Renal pelvis (tissue), 4 donors: Measurements from ENCODE around the gene ARL8A. TPM values are rescaled to one million over a fixed set of nuclear protein-coding genes. Genes with fewer than 3 reads are reported as not detected.
"Not testable (repeated sequence)": the region's sequence is repeated elsewhere in the genome, so short reads cannot be mapped to it uniquely, and the experiment has no call there.

Experiments used
- DNase-seq: peaks from one replicate; pipeline ENCODE4 v3.0.0-alpha.2; 2013
- polyA plus RNA-seq, 3 donors: library from polyadenylated mRNA; unstranded; fragments of 120-200 nt; gene quantifications; one replicate each; pipeline ENCODE4 v1.2.1, GENCODE V29; 2013; ENCODE audit not compliant: insufficient read length in 3 of 3

ARL8A gene
- polyA plus RNA-seq, 3 donors = 41.1 to 45.2 (median 41.2) TPM

GRCh38 chr1:202143768-202144401 lies 652 bp downstream of the ARL8A start:
- no peak for DNase-seq

GRCh38 chr1:202143011-202143767 lies 1.3 kb downstream of the ARL8A start:
- DNase-seq = no peak

- not testable (repeated sequence) for DNase-seq
Observed at GRCh38 chr1:202141468-202141867, 3.1 kb downstream of the ARL8A start.

DNA sequence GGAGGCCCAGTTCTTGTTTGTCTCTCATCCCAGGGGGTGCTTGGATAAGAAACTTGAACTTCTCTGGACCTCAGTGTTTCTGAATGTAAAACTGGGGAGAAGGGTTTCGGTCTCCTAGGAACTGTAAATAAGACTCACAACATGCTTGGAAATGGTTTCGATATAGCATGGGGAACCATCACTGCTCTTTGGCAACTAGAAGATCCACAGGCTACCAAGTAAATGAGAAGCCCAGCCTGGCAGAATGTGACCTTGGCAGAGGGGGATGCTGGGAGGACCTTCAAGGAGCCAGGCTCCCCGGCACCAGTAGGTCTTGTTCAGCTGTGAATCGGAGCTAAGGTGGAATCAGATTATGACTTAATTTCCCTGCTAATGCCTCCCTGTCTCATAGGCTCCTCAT lies 3.7 kb downstream of the ARL8A start:
- DNase-seq = no peak

GRCh38 chr1:202135221-202135721 lies 9.3 kb downstream of the ARL8A start:
- no peak for DNase-seq

DNA sequence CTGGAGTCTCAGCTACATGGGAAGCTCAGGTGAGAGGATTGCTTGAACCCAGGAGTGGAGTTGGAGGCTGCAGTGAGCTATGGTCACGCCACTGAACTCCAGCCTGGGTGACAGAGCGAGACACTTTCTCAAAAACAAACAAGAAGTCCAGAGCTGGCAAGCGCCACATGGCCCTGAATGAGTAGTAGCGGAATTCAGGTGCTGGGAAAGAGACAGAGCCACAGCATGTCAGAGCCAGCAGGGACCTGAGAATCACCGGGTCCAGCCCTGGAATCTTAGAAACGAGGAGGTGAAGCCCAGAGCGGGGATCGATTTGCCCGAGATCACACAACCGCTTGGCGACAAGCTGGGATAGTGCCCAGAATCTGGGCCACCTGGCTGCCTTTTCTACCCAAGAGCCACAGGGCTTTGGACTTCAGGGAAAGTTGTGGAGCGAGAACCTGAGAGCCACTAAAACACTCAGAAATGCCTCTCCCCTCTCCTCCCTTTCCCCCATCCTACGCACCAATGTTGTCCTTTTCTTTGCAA lies 9.8 kb downstream of the ARL8A start:
- no peak for DNase-seq

DNA sequence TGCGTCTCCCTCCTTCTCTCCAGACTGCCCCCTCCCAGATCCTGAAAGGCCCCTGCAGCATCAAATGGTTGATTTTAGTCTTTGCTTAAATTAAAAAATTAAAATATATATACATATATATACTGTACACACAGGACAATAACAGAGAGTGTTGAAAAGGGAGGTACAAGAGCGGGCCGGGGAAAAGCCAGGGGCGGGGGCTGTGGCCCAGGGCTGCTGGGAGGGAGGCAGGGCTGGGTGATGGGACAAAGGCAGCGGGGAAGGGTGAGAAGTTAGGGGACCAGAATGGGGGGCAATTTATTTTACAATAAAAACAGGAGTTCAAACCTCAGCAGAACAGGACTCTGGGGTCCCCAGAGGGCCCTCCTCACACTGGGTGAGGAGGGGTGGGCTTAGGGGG lies 10.5 kb downstream of the ARL8A start:
- no peak for DNase-seq

DNA sequence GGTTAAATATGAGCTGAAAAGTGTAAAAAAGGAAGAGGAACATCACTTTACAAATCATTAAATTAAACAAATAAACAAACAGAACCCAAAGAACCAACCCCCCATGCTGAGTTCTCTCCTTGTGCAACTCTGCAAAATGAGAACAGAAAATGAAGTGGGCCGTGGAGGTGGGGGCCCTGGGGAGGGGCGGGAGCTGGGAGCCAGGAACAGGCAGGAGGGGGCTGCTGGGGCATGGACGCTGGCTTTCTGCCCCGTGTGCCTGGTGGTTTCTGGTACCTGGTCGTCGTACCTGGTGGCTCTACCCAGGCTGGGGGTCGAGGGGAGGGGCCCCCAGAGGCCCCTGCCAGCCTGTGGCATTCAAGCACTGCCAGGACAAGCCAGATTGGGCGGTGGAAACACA lies 11.0 kb downstream of the ARL8A start:
- DNase-seq = no peak

DNA sequence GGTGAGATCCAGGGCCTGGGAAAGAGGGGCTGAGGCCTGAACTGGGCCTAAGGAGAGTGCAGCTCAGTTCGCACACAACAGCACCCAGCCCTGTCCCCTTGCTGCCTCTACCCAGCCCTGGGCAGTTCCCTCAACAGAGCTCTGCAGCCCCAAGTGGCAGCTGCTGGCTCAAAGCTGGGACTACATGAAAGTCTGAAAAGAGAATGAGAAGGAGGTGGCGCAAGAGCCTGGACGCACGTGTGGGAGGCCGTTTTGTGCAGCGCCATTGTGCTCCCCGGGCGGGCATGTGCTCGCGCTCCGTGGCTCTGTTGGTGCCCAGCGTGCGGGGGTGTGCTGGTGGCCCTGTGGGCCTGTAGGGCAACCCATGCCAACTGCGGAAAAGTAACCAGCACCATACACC lies 11.5 kb downstream of the ARL8A start:
- DNase-seq = no peak

GRCh38 chr1:202131956-202132821 lies 12.3 kb downstream of the ARL8A start:
- DNase-seq = no peak

- DNase-seq = no peak
Observed at GRCh38 chr1:202130816-202131522, 13.6 kb downstream of the ARL8A start.

GRCh38 chr1:202130297-202130721 lies 14.2 kb downstream of the ARL8A start:
- DNase-seq = no peak

DNA sequence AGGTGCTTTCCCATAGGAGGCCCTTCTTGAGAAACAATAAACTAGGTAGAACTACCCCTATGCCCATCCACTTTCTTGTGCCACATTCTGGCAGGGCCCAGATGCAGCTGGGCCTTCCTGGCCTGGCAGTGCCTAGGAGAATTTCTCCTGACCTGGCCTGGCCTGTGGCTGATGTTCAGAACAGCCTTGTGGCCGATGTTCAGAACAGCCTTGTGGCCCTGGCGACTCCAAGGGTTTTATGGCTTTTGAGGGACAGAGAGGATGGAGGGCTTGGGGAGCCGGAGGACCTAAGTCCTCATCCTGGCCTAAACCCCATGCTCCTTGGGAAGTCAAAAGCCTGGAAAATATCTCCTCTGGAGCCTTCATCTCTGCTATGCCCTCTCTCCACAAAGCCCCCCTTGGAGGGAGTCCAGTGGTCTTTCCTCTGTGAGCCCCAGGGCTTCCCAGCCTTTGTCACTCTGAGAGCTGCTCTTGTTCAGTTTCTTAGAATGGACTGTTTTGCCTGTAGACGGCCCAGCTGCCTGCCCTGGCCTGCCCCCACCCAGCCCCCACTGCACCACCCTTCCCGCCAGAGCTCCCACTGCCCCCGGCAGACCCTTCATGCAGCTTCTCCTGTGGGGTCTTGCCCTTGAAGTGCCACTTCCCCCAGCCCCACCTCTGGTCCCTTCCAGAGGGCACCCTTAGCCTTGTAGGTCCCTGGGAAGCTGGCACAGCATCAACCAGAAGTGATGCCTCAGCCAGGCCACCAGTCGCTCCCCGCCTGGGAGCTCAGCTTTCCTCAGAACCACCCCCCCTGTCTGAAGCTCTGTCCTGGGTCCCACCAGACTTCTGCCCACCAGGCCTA lies 14.9 kb downstream of the ARL8A start:
- DNase-seq = no peak

DNA sequence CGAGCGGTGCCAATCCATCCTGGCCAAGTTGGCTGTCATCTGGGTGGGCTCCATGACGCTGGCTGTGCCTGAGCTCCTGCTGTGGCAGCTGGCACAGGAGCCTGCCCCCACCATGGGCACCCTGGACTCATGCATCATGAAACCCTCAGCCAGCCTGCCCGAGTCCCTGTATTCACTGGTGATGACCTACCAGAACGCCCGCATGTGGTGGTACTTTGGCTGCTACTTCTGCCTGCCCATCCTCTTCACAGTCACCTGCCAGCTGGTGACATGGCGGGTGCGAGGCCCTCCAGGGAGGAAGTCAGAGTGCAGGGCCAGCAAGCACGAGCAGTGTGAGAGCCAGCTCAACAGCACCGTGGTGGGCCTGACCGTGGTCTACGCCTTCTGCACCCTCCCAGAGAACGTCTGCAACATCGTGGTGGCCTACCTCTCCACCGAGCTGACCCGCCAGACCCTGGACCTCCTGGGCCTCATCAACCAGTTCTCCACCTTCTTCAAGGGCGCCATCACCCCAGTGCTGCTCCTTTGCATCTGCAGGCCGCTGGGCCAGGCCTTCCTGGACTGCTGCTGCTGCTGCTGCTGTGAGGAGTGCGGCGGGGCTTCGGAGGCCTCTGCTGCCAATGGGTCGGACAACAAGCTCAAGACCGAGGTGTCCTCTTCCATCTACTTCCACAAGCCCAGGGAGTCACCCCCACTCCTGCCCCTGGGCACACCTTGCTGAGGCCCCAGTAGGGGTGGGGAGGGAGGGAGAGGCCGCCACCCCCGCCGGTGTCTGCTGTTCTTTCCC lies 16.5 kb downstream of the ARL8A start:
- no peak for DNase-seq

GRCh38 chr1:202127061-202127460 lies 17.5 kb downstream of the ARL8A start:
- DNase-seq = no peak

GRCh38 chr1:202126426-202126825 lies 18.1 kb downstream of the ARL8A start:
- DNase-seq = no peak

- DNase-seq = no peak
Observed at GRCh38 chr1:202125611-202126010, 18.9 kb downstream of the ARL8A start.

DNA sequence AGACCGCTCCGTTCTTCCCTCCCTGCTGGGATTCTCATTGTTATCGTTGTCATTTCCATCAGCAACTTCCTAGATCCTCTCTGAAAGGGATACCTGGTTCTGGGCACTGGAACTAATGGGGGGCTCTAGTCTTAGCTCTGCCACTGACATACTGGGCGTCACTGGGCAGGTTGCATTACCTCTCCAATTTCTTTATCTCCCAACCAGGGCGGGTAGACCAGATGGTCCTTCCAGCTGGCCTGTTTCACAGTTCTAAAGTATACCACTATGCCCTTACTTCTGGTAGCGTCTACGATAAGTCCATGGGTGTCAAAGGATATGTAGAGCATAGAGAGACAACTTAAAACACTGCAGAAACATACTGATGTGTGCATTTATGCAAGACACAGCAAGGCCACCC lies 20.4 kb downstream of the ARL8A start:
- DNase-seq = no peak

GRCh38 chr1:202123336-202123813 lies 21.2 kb downstream of the ARL8A start:
- DNase-seq = no peak
